DND-41 (cell line): ENCODE data around the gene WBP11.
"Not testable (repeated sequence)": the region's sequence is repeated elsewhere in the genome, so short reads cannot be mapped to it uniquely, and the experiment has no call there.

ENCODE experiments used
- ATAC-seq: fragments of 200-7000 bp; cut with Tn5 transposase; 3 replicates; pipeline ENCODE4 v1.9.1; 2021; ENCODE audit warnings: low read depth; ENCODE audit not compliant: insufficient read depth
- DNase-seq: peaks from one replicate; pipeline ENCODE4 v3.0.0-alpha.2; 2020
- H2AFZ ChIP-seq: 2 replicates; pipeline ENCODE4 v1.6.0; 2012; ENCODE audit warnings: low read depth, low read length
- H3K27ac ChIP-seq: 2 replicates; pipeline ENCODE4 v1.5.1; 2012; ENCODE audit warnings: low read length, inconsistent platforms
- H3K27me3 ChIP-seq: fragments of 200-600 bp; sonication (generic); 2 replicates; pipeline ENCODE4 v1.6.0; 2012; ENCODE audit warnings: low read length, mild to moderate bottlenecking, inconsistent platforms; ENCODE audit not compliant: insufficient read depth, poor library complexity
- H3K36me3 ChIP-seq: 2 replicates; pipeline ENCODE4 v1.5.1; 2012; ENCODE audit warnings: low read length, inconsistent platforms; ENCODE audit not compliant: insufficient read depth
- H3K4me1 ChIP-seq: 2 replicates; pipeline ENCODE4 v1.5.1; 2012; ENCODE audit warnings: mild to moderate bottlenecking, low read length; ENCODE audit not compliant: insufficient read depth
- H3K4me2 ChIP-seq: 2 replicates; pipeline ENCODE4 v1.6.0; 2012; ENCODE audit warnings: mild to moderate bottlenecking, moderate library complexity, low read length, inconsistent platforms; ENCODE audit not compliant: insufficient read depth
- H3K4me3 ChIP-seq, 2 experiments: fragments of 200-600 bp in 1 of 2; shearing (Covaris generic) in 1 of 2; 2 replicates each; pipeline ENCODE4 v1.5.1; 2012 to 2016; ENCODE audit warnings: inconsistent platforms in 2 of 2, low read length in 2 of 2, mild to moderate bottlenecking in 2 of 2, low read depth in 1 of 2, moderate library complexity in 1 of 2
- H3K79me2 ChIP-seq: 2 replicates; pipeline ENCODE4 v1.6.0; 2012; ENCODE audit warnings: low read length, inconsistent platforms; ENCODE audit not compliant: insufficient read depth
- H3K9ac ChIP-seq: 2 replicates; pipeline ENCODE4 v1.6.0; 2012; ENCODE audit warnings: low read depth, mild to moderate bottlenecking, inconsistent platforms, low read length, moderate library complexity
- H3K9me3 ChIP-seq: 2 replicates; pipeline ENCODE4 v1.5.1; 2012; ENCODE audit warnings: low read length, moderate library complexity, mild to moderate bottlenecking, inconsistent platforms; ENCODE audit not compliant: insufficient read depth, severe bottlenecking
- H4K20me1 ChIP-seq: 2 replicates; pipeline ENCODE4 v1.6.0; 2012; ENCODE audit warnings: low read length; ENCODE audit not compliant: insufficient read depth
- CTCF ChIP-seq: IDR thresholded peaks from 2 replicates; pipeline ENCODE4 v1.5.1; 2012; ENCODE audit warnings: borderline replicate concordance, low read length, moderate library complexity, mild to moderate bottlenecking; ENCODE audit not compliant: poor library complexity, severe bottlenecking; ENCODE audit errors: extremely low read depth
- EZH2 ChIP-seq: IDR thresholded peaks from 3 replicates; pipeline ENCODE4 v1.6.1; 2012; ENCODE audit warnings: borderline replicate concordance, low read depth, mild to moderate bottlenecking, moderate library complexity, low read length, inconsistent platforms; ENCODE audit not compliant: severe bottlenecking

WBP11 gene

GRCh38 chr12:14766649-14767215, 36.5 kb downstream of the WBP11 start:
- Histone ChIP-seq H4K20me1 (no peaks in the 10 kb centered on the region), H3K9ac (no peak overlapping the region), H3K36me3 (peaks cover 13% of the 10 kb centered on the region), H3K9me3 (no peaks in the 10 kb centered on the region), H3K27me3 (no peaks in the 10 kb centered on the region), H2AFZ (no peak overlapping the region), H3K27ac (no peak overlapping the region), H3K4me3 (no peak overlapping the region), H3K4me1 (peaks cover 32% of the 10 kb centered on the region), H3K4me2 (no peak overlapping the region), H3K79me2 (peaks cover 25% of the 10 kb centered on the region)
- TF ChIP-seq CTCF (no peak), EZH2 (no peak)
- DNase-seq: no peak
- no peak for ATAC-seq

GRCh38 chr12:14766020-14766419, 37.3 kb downstream of the WBP11 start:
- Histone ChIP-seq H3K4me1 (peaks cover 30% of the 10 kb centered on the region), H3K79me2 (peaks cover 25% of the 10 kb centered on the region), H3K36me3 (peaks cover 13% of the 10 kb centered on the region)
- not testable (repeated sequence) for H3K9ac ChIP-seq, ATAC-seq, H3K4me3 ChIP-seq, H4K20me1 ChIP-seq, H3K4me2 ChIP-seq, H3K27ac ChIP-seq, H3K27me3 ChIP-seq, DNase-seq, H3K9me3 ChIP-seq, H2AFZ ChIP-seq

- H3K9me3 ChIP-seq: no peaks in the 10 kb centered on the region
- no peaks in the 10 kb centered on the region for H3K27me3 ChIP-seq
- peaks cover 20% of the 10 kb centered on the region for H3K79me2 ChIP-seq
- ATAC-seq: no peak
- H4K20me1 ChIP-seq: no peaks in the 10 kb centered on the region
- peaks cover 13% of the 10 kb centered on the region for H3K36me3 ChIP-seq
- peaks cover 30% of the 10 kb centered on the region for H3K4me1 ChIP-seq
- no peak overlapping the region for H3K4me2 ChIP-seq
- H3K9ac ChIP-seq: no peak overlapping the region
- no peak overlapping the region for H2AFZ ChIP-seq
- H3K27ac ChIP-seq: no peak overlapping the region
- no peak overlapping the region for H3K4me3 ChIP-seq
- DNase-seq: no peak
- TF ChIP-seq EZH2 (no peak), CTCF (no peak)
These were observed 37.9 kb downstream of the WBP11 start for GRCh38 chr12:14765398-14765797.

- ATAC-seq, H3K27ac ChIP-seq, H3K4me3 ChIP-seq: not testable (repeated sequence)
These were observed 43.5 kb downstream of the WBP11 start for GRCh38 chr12:14759711-14760280.

More at GRCh38 chr12:14759711-14760280, 43.5 kb downstream of the WBP11 start:
- not testable (repeated sequence) for H3K4me1 ChIP-seq, DNase-seq, H3K79me2 ChIP-seq, H2AFZ ChIP-seq, H3K36me3 ChIP-seq, H4K20me1 ChIP-seq, H3K27me3 ChIP-seq, H3K4me2 ChIP-seq, H3K9me3 ChIP-seq, H3K9ac ChIP-seq
